Activated T-cell treated with anti-CD3 and anti-CD28 coated beads, Interleukin-2, amount 50 U/mL, for 48 hours (primary cell): ENCODE measurements around the gene ABCA1.
"Not testable (repeated sequence)": the region's sequence is repeated elsewhere in the genome, so short reads cannot be mapped to it uniquely, and the experiment has no call there.

ENCODE experiments used
- DNase-seq, 2 experiments: peaks; one replicate each; pipeline ENCODE4 v3.0.0-alpha.2; 2020

The ABCA1 gene, protein sequence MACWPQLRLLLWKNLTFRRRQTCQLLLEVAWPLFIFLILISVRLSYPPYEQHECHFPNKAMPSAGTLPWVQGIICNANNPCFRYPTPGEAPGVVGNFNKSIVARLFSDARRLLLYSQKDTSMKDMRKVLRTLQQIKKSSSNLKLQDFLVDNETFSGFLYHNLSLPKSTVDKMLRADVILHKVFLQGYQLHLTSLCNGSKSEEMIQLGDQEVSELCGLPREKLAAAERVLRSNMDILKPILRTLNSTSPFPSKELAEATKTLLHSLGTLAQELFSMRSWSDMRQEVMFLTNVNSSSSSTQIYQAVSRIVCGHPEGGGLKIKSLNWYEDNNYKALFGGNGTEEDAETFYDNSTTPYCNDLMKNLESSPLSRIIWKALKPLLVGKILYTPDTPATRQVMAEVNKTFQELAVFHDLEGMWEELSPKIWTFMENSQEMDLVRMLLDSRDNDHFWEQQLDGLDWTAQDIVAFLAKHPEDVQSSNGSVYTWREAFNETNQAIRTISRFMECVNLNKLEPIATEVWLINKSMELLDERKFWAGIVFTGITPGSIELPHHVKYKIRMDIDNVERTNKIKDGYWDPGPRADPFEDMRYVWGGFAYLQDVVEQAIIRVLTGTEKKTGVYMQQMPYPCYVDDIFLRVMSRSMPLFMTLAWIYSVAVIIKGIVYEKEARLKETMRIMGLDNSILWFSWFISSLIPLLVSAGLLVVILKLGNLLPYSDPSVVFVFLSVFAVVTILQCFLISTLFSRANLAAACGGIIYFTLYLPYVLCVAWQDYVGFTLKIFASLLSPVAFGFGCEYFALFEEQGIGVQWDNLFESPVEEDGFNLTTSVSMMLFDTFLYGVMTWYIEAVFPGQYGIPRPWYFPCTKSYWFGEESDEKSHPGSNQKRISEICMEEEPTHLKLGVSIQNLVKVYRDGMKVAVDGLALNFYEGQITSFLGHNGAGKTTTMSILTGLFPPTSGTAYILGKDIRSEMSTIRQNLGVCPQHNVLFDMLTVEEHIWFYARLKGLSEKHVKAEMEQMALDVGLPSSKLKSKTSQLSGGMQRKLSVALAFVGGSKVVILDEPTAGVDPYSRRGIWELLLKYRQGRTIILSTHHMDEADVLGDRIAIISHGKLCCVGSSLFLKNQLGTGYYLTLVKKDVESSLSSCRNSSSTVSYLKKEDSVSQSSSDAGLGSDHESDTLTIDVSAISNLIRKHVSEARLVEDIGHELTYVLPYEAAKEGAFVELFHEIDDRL (N-terminal part only)

DNA sequence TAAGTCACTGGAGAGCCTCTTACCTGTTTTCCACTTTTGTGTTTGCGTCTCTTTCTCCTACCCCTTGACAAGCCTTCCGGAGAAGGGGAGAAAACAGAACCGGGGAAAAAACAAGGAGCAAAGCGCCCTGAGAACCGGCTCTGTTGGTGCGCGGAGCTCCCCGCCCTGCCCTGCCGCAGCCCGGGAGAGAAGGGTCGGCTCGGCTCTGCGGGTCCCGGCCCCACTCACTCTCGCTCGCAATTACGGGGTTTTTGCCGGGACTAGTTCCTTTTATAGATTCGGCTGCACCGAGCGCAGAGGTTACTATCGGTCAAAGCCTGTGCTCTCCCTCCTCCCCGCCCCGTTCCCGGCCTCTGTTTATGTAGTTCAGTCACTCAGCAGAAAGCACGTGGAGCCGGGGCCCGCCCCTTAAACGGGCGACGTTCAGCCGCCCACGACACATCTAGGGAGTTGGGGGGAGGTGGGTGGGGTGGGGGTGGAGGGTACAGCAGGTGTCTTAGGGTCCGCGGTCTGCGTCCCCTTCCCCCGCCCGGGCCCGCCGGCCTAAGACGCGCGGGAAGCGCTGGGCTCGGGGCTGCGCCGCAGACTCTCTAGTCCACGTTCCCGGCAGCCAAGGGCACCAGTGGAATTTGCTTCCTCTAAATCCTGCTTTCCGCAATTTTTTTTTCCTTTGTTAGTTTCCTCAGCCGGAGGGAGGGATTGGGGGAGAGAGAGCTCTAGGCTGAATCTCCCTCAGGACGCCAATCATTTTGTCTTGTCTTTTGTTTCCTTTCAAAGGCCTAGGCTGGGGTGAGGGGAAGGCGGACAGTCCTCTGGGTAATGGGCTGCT, at the start of gene ABCA1:
ABCA1 (minus strand) TSS at position 244 of the 829 bp plus-strand sequence. CDS start 24,476 bp downstream, outside the sequence.
- peak; percentile 79 to 80 for DNase-seq

DNA sequence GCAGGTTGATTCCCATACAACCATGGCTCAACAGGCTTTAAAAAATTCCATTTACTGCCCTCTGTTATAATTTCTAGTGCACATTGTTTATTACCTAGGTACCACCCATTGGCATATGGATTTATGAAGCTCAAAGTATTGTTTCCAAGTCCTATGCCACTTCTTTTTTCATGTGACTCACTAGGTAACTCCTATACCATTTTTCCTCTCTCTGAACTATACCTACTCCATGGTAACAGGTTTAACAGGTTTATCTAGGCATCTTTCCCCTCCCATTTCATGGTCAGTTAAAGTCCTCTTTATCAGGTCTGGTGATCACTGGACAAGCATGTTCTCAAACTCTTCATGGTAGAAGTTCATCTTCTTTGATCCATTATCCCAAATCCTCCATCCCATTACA, 49.6 kb upstream of the ABCA1 start:
- DNase-seq, result no peak

DNA sequence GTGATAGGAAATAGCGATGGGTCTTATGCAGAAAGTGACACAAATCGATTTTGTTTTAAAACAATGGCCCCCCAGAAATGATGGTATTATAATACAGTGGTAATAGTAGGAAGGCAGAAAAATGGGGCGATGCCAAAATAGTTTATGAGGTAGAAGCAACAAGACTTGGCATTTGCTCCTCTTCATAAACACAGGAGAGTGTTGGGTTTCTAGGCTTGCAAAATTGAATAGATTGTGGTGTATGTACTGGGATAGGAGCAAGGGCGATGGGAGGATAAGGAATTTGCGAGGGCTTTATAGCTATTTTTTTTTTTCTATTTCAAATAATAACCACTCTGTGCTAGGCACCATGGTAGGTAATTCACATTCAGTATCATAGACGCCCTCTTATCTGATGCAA, 49.2 kb upstream of the ABCA1 start:
- no peak for DNase-seq

DNA sequence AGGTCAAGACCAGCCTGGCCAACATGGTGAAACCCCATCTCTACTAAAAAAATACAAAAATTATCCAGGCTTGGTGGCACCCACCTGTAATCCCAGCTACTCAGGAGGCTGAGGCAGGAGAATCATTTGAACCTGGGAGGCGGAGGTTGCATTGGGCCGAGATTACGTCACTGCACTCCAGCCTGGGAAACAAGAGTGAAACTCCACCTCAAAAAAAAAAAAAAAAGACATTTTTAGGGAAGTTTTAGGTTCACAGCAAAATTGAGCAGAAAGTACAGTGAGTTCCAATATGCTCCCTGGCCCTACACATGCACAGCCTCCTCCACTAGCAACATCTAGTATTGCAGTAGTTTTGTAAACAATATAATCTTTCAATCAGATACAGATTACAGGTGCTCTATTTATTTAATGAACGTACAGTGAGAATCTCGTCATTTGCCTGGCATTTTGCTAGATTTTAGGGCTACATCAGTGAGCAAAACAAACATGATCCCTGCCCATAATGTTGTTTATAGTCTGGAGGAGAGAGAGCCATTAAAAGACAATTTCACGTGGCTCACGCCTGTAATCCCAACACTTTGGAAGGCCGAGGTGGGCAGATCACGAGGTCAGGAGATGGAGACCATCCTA, 48.1 kb upstream of the ABCA1 start:
- DNase-seq, result not testable (repeated sequence)

DNA sequence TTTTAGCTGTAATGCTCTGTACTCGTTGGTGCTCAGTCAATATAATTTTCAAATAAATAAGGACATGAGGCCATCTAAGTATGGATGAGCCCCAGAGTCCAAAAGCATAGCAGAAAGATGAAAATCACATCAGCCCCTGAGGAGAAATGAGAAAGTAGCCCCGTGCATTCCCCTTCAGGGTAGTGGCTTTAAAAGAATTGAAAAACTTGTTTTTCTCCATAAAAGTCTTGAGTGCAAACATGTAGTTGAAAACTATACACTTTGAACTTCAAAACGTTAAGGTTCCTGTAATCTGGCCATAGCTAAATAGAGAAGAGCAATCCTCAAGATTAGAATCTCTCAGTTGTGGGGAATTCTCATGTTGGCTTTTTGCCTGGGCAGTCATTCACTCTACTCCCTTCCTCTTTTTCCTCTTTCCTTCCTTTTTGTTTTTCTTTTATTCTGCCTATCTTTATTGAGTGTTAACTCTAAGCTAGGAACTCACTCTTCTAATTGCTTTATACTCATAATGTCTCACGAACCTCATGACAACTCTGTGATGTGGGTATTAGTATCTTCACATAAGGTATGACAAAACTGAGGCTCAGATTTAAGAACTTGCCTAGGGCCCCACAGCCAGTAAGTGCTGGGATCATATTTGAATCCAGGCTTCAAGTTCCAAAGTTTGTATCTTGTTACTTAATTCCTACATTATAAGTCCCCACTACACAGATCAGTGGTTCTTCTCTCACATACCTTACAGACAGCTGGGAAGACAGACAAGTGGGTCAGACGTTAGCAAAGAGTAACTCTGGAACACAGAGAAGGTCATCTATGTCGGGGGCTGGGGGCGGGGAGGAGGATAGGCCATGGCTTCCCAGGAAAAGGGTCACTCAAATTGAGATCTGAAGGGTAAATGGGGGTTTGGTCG, 46.4 kb upstream of the ABCA1 start:
- no peak for DNase-seq

DNA sequence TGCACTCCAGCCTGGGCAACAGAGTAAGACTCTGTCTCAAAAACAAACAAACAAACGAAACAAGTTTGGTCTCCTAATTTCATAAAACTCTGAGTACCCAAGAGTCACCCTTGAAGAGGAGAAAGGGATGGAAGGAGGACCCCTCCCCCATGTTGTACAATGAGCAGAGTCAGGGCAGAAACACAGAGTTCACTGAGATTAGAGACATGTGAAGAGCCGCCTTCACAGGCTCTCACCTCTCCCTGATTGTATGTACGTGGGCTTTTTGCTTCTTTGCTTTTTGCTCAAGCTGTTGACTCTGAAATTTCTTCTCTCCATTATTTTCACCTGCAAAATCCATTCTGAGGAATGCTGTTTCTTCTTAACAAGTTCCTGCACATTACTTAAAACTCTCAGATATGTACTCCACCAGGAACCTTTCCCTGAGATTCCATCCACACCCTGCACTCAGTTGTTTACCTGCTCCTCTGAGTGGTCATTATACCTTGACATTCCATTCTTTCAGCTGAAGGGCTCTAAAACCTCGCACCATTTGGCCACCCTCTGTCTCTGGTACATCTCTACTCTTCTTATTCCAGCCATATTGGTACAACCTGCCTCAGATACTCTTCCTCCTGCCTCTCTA, 44.4 kb upstream of the ABCA1 start:
- no peak for DNase-seq

DNA sequence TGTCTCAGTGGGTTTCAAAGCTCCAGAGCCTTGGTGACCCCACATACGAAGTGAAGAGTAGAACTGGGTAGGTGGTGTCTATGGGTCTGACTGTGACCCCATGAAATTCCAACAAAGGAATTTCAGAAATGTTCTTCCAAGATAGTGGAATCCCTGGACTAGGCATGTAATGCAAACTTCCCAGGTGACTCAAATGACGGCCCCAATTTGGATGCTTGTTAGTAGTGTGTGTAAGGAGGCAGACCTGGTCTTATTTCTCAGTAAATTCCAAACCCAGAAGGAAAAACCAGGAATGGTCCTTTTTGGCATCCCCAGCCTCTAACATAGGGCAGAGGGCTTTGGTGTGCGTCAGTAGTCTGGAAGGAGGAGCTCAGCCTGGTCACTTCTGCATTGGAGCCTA, 43.6 kb upstream of the ABCA1 start:
- no peak for DNase-seq

DNA sequence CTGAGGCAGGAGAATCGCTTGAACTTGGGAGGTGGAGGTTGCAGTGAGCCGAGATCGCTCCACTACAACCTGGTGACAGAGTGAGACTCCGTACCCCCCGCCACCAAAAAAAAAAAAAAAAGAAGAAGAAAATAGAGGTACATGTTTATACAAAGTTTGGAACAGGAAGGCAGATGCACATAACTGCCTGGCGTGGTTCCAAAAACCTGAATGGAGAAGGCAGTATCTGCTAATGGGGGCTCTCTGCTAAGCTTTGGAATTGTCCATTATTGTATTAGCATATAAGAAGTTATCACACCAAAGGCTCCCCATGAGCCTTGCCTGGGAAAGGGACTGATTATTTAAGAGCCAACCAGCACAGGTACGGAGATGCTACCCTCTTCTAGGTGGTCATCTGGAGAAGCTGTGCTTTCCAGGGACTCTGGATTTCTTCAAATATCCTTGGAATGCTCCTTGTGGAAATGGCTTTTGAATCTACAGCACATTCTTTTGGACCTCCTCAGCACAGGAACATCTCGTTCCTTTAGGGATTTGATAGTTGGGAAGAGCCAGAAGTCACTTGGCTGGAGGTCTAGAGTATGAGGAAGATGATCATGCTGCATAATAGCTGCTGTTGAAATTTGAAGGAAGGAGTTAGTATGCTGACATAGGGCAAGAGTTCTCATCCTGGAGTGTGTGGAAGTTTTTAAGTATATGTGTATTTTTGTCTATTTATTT, 42.5 kb upstream of the ABCA1 start:
- DNase-seq, result no peak

DNA sequence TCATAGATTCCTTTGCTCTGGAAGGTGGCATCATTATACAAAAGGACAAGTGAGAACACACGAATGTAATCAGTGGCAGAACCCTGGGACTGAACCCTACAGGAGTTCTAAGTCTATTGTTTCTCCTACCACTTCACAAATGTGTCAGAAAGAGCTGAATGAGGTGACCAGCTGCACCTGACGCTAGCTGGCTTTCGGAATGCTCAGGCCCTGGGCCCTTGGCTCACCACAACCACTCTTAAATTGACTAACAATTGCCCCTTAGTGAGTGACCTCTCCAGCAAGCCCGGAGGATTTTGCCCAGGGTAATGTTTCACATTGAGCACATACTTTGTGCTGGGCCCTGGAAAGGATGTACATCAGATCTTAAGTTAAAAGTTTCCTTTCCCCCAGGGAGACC, 41.2 kb upstream of the ABCA1 start:
- DNase-seq, result no peak

DNA sequence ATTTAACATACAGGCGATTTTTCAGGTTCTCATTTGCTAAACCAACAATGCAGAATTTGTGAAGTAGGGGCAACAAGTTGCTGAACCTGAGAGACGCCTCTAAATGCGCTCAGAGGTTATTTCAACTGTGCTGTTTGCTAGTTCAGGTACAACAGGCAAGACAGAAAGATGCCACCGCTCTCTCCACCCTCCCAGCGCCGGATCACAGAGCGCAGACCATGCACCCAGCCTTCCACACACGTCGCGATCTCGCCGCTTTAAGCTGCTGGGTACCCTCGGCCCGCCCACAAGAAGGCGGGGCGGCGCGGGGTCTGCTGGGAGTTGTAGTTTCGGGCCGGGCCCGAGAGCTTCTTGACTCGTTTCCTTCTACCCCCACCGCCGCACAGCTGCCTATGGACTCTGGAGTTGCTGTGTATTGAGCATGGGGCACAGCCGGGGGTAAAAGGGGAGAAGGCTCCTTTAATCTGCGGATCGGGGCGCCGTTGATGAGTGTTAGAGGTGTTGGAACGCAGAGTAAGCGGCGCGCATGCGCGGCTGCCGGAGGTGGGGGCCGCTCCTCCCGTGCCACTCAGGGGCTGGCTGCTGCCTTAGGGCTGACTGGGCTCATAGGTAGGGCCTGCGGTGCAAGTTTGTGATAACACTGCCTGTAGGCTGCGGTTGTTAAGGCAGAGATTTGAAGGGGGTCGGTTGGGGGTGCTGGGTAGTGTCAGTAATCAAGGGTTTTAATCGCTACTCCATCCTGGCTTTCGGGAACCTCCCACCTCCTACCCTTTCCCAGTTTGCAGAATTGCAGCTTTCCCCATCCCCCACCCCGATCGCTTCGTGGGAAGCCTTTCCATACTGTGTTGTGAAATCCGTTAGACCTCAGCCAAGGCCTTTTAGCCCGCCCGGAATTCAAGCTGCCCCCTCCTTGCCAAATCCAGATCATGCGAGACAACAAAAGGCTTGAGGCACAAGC, 40.3 kb upstream of the ABCA1 start:
- peak; percentile 93 to 94 for DNase-seq

DNA sequence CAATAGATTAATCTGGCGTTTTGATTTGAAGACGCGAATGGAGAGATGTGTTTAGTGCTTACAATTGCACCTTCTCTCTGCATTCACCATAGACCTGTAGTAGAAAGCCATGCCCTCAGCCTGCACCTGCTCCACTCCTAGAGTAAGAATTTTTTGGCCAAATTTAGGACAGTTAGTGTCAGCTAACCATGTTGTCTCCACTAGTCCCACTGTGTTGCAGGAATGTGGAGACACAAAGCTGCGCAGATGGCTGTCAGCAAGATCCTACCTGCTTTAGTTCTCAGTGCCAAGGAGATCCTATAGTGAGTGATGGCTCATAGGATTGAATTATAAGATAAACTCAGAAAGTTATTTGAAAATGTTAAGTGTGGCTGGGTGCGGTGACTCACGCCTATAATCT, 35.1 kb upstream of the ABCA1 start:
- no peak for DNase-seq

DNA sequence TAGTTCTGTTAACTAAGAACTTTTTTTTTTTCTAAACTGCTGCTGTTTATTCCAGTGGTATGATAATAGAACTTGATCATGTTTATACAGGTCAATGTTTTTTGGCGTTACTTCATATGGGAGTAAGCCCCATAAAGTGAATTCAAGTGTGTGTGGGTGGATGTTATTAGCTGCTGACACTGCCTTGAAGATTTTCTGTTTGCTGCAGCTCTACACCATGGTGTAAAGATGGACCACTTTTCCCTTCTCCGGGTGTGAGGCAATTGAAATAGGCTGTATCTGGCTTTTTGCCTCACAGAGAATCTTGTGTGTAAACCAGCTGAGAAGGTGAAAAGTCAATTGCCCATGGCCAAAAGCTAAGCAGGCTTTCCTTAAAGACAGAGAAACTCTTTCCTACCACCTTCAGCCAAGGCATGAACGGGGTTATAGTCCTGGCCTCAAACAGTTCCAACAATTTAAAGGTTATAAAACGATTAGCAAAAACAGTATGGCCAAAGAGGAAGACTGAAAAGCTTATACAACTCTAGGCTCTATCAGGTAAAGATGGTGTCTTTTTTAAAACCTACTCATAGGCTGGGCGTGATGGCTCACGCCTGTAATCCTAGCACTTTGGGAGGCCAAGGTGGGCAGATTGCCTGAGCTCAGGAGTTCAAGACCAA, 33.9 kb upstream of the ABCA1 start:
- no peak for DNase-seq

DNA sequence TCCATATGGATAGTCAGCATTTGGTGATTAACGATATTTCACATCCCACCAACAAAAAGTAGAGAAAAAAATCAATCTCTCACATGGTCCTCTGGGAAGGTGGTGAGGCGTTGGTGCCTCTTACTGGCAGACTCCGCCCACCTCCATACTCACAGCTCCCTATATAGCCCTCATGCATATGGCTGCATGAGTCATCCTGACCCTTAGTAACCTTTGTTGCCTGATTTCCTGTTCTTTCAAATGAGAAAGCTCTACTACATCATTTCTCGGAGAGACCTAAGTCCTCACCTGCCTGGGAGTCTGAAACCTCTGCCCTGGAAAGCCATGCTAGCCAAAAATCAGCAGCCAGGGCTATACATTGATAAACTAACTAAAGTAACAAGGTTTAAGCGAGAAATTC, 33.3 kb upstream of the ABCA1 start:
- DNase-seq, result peak; percentile 53 to 69

DNA sequence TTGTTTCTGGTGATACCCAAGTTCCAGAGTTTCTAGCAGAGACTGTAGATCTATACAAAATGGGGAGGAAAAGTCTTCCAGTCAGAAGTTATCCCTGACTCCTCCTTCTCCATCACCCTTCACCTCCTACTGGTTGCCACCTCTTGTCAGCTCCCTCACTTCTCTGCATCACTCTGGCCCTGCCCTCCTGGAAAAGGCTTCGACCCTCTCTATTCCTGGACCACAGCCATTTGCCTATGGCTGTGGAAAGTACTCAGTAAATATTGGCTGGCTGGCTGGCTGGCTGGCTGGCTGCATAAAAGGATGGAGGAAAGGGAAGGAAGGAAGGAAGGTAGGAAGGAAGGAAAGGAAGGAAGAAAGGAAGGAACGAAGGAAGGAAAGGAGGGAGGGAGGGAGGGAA, 32.7 kb upstream of the ABCA1 start:
- no peak for DNase-seq

DNA sequence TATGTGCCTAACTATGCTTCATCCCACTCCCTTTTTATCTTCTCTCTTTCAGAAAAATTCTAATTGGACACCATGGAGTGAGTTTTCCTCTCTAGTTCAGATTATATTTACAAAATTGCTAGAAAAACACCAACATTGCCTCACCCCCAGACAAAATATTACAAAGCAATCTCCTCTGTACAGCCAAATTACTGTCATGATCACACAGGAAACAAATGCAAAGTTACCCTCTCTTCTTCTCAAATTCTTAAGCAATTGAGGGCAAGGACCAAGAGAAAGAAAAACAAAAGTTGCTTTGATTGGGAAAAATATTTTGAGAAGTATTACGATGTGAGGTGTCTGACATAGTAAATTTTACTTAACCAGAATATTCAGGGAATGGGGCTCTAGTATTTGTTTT, 30.8 kb upstream of the ABCA1 start:
- no peak for DNase-seq

DNA sequence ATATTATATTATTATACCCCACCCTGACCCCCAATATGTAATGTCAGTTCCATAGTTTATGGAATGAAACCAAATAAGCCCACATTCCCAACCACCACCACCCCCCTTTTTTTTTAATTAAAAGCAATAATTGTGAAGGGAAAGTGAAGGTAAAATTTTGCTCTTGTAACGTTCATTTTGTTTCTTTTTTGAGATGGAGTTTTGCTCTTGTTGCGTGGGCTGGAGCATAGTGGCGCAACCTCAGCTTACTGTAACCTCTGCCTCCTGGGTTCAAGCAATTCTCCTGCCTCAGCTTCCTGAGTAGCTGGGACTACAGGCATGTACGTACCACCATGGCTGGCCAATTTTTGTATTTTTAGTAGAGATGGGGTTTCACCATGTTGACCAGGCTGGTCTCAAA, 30.1 kb upstream of the ABCA1 start:
- not testable (repeated sequence) for DNase-seq

DNA sequence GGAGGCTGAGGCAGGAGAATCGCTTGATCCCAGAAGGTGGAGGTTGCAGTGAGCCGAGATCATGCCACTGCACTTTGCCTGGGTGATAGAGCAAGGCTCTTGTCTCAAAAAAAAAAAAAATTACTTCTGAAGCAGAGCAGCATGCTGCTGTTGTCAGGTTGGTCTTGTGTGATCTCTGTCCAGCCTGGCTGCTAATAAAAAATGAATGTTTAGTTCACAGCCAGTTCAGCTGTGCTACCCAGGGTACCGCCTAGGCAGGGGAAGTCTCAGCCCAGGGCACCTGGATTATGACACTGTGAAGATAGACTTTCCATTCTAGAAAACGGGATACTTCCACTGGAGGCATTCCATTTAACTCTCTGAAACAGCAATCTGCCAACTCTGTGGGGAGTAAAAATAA, 23.5 kb upstream of the ABCA1 start:
- DNase-seq, result no peak

DNA sequence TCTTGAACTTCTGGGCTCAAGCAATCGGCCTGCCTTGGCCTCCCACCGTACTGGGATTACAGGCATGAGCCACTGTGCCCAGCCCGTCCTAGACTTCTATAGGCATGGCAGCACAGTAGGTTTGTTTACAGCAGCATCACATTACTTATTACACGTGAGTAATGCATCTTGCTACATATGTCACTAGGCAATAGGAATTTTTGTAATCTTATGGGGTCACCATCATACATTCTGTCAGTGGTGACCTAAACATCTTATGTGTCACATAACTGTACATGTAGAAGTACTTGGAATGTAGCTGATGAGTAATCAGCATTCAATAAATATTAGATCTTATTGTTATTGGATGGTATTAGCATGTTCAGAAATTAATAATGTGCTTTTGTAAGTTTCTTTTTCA, 22.9 kb upstream of the ABCA1 start:
- DNase-seq, result no peak
